SK-N-SH treated with all-trans-retinoic acid at 6 μM for 48 hours (cell line): ENCODE results near the gene NOM1.

Experiments used
- ATAC-seq: fragments of 200-7000 bp; cut with Tn5 transposase; 3 replicates; pipeline ENCODE4 v1.9.1; 2020; ENCODE audit warnings: mild to moderate bottlenecking, moderate library complexity
- BACH2 ChIP-seq: fragments of 250-450 bp; sonication (Bioruptor Pico); IDR thresholded peaks from 2 replicates; pipeline ENCODE4 v1.9.0; 2021; ENCODE audit warnings: mild to moderate bottlenecking, borderline replicate concordance
- CREB5 ChIP-seq: fragments of 250-450 bp; sonication (Bioruptor Pico); IDR thresholded peaks from 2 replicates; pipeline ENCODE4 v1.5.1; 2020; ENCODE audit warnings: low read depth, mild to moderate bottlenecking, moderate library complexity
- CSDC2 ChIP-seq: fragments of 250-450 bp; sonication (Bioruptor Pico); IDR thresholded peaks from 2 replicates; pipeline ENCODE4 v1.5.0; 2020; ENCODE audit warnings: mild to moderate bottlenecking, moderate library complexity
- CSRNP3 ChIP-seq: fragments of 250-450 bp; sonication (Bioruptor Pico); IDR thresholded peaks from 2 replicates; pipeline ENCODE4 v1.5.1; 2021; ENCODE audit warnings: mild to moderate bottlenecking, moderate library complexity
- ESRRG ChIP-seq: fragments of 250-450 bp; sonication (Bioruptor Pico); IDR thresholded peaks from 2 replicates; pipeline ENCODE4 v1.6.1; 2021; ENCODE audit warnings: mild to moderate bottlenecking
- ISL1 ChIP-seq: fragments of 250-450 bp; sonication (Bioruptor Pico); IDR thresholded peaks from 2 replicates; pipeline ENCODE4 v2.1.2; 2022; ENCODE audit warnings: mild to moderate bottlenecking, moderate library complexity
- OSR1 ChIP-seq: fragments of 250-450 bp; sonication (Bioruptor Pico); IDR thresholded peaks from 2 replicates; pipeline ENCODE4 v1.8.0; 2022; ENCODE audit warnings: moderate library complexity, mild to moderate bottlenecking, inconsistent platforms
- PATZ1 ChIP-seq: fragments of 250-450 bp; sonication (Bioruptor Pico); IDR thresholded peaks from 2 replicates; pipeline ENCODE4 v1.8.0; 2020; ENCODE audit warnings: mild to moderate bottlenecking, moderate library complexity, borderline replicate concordance
- POU6F1 ChIP-seq: fragments of 250-450 bp; sonication (Bioruptor Pico); IDR thresholded peaks from 2 replicates; pipeline ENCODE4 v1.8.0; 2021; ENCODE audit warnings: low read depth, mild to moderate bottlenecking, moderate library complexity, borderline replicate concordance
- PPARA ChIP-seq: fragments of 250-450 bp; sonication (Bioruptor Pico); IDR thresholded peaks from 2 replicates; pipeline ENCODE4 v1.5.0; 2020; ENCODE audit warnings: mild to moderate bottlenecking, borderline replicate concordance
- SNAI2 ChIP-seq: fragments of 250-450 bp; sonication (Bioruptor Pico); IDR thresholded peaks from 2 replicates; pipeline ENCODE4 v1.5.0; 2020; ENCODE audit warnings: mild to moderate bottlenecking, moderate library complexity
- TCF4 ChIP-seq: fragments of 250-450 bp; sonication (Bioruptor Pico); IDR thresholded peaks from 2 replicates; pipeline ENCODE4 v1.8.0; 2021; ENCODE audit warnings: mild to moderate bottlenecking, moderate library complexity, borderline replicate concordance
- TOX ChIP-seq: fragments of 250-450 bp; sonication (Bioruptor Pico); IDR thresholded peaks from 2 replicates; pipeline ENCODE4 v1.8.0; 2021; ENCODE audit warnings: mild to moderate bottlenecking, moderate library complexity, borderline replicate concordance
- TSHZ2 ChIP-seq: fragments of 250-450 bp; sonication (Bioruptor Pico); IDR thresholded peaks from 2 replicates; pipeline ENCODE4 v1.5.0; 2020; ENCODE audit warnings: mild to moderate bottlenecking, moderate library complexity
- ZFP3 ChIP-seq: fragments of 250-450 bp; sonication (Bioruptor Pico); IDR thresholded peaks from 2 replicates; pipeline ENCODE4 v1.5.0; 2020; ENCODE audit warnings: mild to moderate bottlenecking, moderate library complexity
- ZNF70 ChIP-seq: fragments of 450-650 bp; formaldehyde crosslinking; IDR thresholded peaks from 2 replicates; pipeline ENCODE4 v1.5.0; 2020; ENCODE audit warnings: mild to moderate bottlenecking, moderate library complexity
- ZNF8 ChIP-seq: fragments of 450-650 bp; formaldehyde crosslinking; IDR thresholded peaks from 2 replicates; pipeline ENCODE4 v1.5.0; 2020; ENCODE audit warnings: mild to moderate bottlenecking, moderate library complexity

NOM1 gene

GRCh38 chr7:156988343-156989185, 39.1 kb downstream of the NOM1 start:
- no peak for ATAC-seq
- TF ChIP-seq CSRNP3 (no peak), TSHZ2 (no peak), POU6F1 (CRISPR knock-in tag) (no peak), PPARA (no peak), ZNF70 (CRISPR knock-in tag) (no peak), CSDC2 (CRISPR knock-in tag) (no peak), PATZ1 (CRISPR knock-in tag) (no peak)

- TF ChIP-seq ISL1 (CRISPR knock-in tag) (no peak), CREB5 (CRISPR knock-in tag) (no peak), ZFP3 (no peak), TCF4 (no peak)
- ATAC-seq, result no peak
These were observed 40.4 kb downstream of the NOM1 start for GRCh38 chr7:156989766-156990535.

- peak; percentile 14; the same call in 1 of the 3 replicates for ATAC-seq
- TF ChIP-seq POU6F1 (CRISPR knock-in tag) (no peak), ESRRG (CRISPR knock-in tag) (no peak), OSR1 (CRISPR knock-in tag) (no peak), ZNF8 (CRISPR knock-in tag) (no peak), TOX (CRISPR knock-in tag) (no peak), SNAI2 (no peak), CSDC2 (CRISPR knock-in tag) (no peak), BACH2 (CRISPR knock-in tag) (no peak), CREB5 (CRISPR knock-in tag) (no peak), PPARA (no peak), ZNF70 (CRISPR knock-in tag) (no peak), ISL1 (CRISPR knock-in tag) (no peak), CSRNP3 (no peak)
These were observed 43.8 kb downstream of the NOM1 start for GRCh38 chr7:156993021-156993924.
